ENCODE data around the gene ZNF804B. TPM values are rescaled to one million over a fixed set of nuclear protein-coding genes. Genes with fewer than 3 reads are reported as not detected.

The ZNF804B gene
- total RNA-seq, 1 donor from 2014 or later = 0.07 TPM

- TF ChIP-seq CTCF (conservative IDR thresholded peaks at IDR 0.05) = no peak
- peaks cover 4% of the 10 kb centered on the region for H3K9me3 Mint-ChIP-seq
- no peak overlapping the region for H3K4me3 Mint-ChIP-seq
- H3K4me1 Mint-ChIP-seq (ENCODE audit: unreplicated experiment) = no peaks in the 10 kb centered on the region
- H3K36me3 Mint-ChIP-seq = no peaks in the 10 kb centered on the region
- no peak overlapping the region for H3K27ac Mint-ChIP-seq
- H3K27me3 Mint-ChIP-seq = no peaks in the 10 kb centered on the region
- DNase-seq (ENCODE audit: extremely low spot score, unreplicated experiment) = no peak
Measured at GRCh38 chr7:89385411-89385810, 625.9 kb downstream of the ZNF804B start.

Other genes starting within 250 kb of the ZNF804B start
- not detected in 2 replicates for gene TEX47, start 36.0 kb downstream of the ZNF804B start, total RNA-seq (ENCODE audit: low replicate concordance)